ENCODE measurements around the gene ZFYVE1.

DNA sequence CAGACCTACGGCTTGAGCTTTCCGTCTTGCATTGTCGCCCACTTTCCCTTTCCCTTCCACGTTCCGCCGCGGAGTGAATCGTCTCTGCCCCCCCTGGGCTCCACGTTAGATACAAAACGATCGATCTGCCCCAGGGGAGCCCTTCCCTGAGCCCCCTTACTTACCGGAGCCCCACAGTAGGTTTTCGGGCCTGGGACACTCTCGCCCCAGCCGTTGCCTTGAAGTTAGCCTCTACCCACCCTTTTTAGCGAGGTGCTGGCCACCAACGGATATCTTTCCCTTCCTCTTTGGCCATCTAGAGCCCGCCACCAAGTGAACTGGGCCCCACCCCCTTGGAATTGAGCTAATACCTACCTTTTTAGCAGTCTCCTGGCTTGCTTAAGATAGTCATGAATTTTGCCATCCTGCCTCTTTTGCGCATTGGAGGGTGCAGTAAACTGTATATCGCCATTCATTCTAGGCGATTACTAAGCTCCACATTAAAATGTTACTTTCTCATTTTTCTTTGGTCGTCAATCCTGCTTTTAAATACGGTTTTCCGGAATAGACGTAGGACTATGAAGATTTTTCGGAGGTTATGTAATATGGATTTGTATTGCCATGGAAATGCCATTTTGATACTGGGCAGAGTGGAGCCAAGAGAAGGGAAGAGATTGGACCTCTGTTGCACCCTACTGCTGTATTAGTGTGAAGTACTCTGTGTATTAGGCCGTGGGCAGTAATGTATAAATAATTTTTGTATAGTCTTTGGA is 32.2 kb upstream of the ZFYVE1 start:
- TF ChIP-seq POLR2A (IDR thresholded peaks at IDR 0.05): no peak
- TF ChIP-seq POLR2AphosphoS5 (IDR thresholded peaks at IDR 0.05): no peak
- TF ChIP-seq CTCF (IDR thresholded peaks at IDR 0.05): no peak
